MM.1S (cell line): ENCODE measurements around the gene SH3BGRL3.

Experiments
- DNase-seq: peaks from one replicate; pipeline ENCODE4 v3.0.0-alpha.2; 2015
- H2AFZ ChIP-seq: fragments of 300-600 bp; sonication (generic); 2 replicates; pipeline ENCODE4 v1.6.0; 2016; ENCODE audit warnings: antibody characterized with exemption, low read length
- H3F3A ChIP-seq: fragments of 300-600 bp; sonication (generic); 2 replicates; pipeline ENCODE4 v1.6.1; 2016; ENCODE audit warnings: mild to moderate bottlenecking, antibody characterized with exemption, low read length, moderate library complexity, mixed read lengths; ENCODE audit not compliant: insufficient read depth
- H3K27ac ChIP-seq: fragments of 300-600 bp; sonication (generic); 2 replicates; pipeline ENCODE4 v1.5.1; 2016; ENCODE audit warnings: mild to moderate bottlenecking, low read length
- H3K27me3 ChIP-seq: fragments of 300-600 bp; sonication (generic); replicated peaks from 2 replicates; pipeline ENCODE4 v1.6.0; 2016; ENCODE audit warnings: low read length; ENCODE audit not compliant: insufficient read depth
- H3K36me3 ChIP-seq: fragments of 300-600 bp; sonication (generic); replicated peaks from 2 replicates; pipeline ENCODE4 v1.6.1; 2016; ENCODE audit warnings: mild to moderate bottlenecking, low read length, mixed read lengths; ENCODE audit not compliant: insufficient read depth
- H3K4me1 ChIP-seq: fragments of 300-600 bp; sonication (generic); 2 replicates; pipeline ENCODE4 v1.6.1; 2016; ENCODE audit warnings: low read length, mixed read lengths
- H3K4me2 ChIP-seq: fragments of 300-600 bp; sonication (generic); 2 replicates; pipeline ENCODE4 v1.6.0; 2016; ENCODE audit warnings: low read depth, low read length
- H3K4me3 ChIP-seq: fragments of 300-600 bp; sonication (generic); 2 replicates; pipeline ENCODE4 v1.5.1; 2016; ENCODE audit warnings: low read length, mixed read lengths
- H3K79me2 ChIP-seq: fragments of 300-600 bp; sonication (generic); 2 replicates; pipeline ENCODE4 v1.6.1; 2016; ENCODE audit warnings: mixed run types, low read length, mixed read lengths
- H3K9ac ChIP-seq: fragments of 300-600 bp; sonication (generic); 2 replicates; pipeline ENCODE4 v1.6.1; 2016; ENCODE audit warnings: low read length, mixed read lengths
- H3K9me2 ChIP-seq: fragments of 300-600 bp; sonication (generic); replicated peaks from 2 replicates; pipeline ENCODE4 v1.6.1; 2016; ENCODE audit warnings: mild to moderate bottlenecking, low read length, mixed read lengths; ENCODE audit not compliant: insufficient read depth
- H3K9me3 ChIP-seq: fragments of 300-600 bp; sonication (generic); replicated peaks from 2 replicates; pipeline ENCODE4 v1.6.1; 2016; ENCODE audit warnings: mild to moderate bottlenecking, low read length, mixed read lengths; ENCODE audit not compliant: insufficient read depth
- H4K20me1 ChIP-seq: fragments of 300-600 bp; sonication (generic); 2 replicates; pipeline ENCODE4 v1.6.1; 2016; ENCODE audit warnings: mild to moderate bottlenecking, low read length, moderate library complexity, mixed read lengths; ENCODE audit not compliant: insufficient read depth
- EZH2 ChIP-seq: fragments of 300-600 bp; sonication (generic); optimal IDR thresholded peaks from 2 replicates; pipeline ENCODE3; 2017; ENCODE audit warnings: low read depth, mild to moderate bottlenecking, antibody characterized with exemption, low read length, mixed read lengths
- EZH2phosphoT487 ChIP-seq: fragments of 300-600 bp; sonication (generic); IDR thresholded peaks from 2 replicates; pipeline ENCODE4 v1.6.1; 2018; ENCODE audit warnings: antibody characterized with exemption, low read length
- TF ChIP-seq, protein P1 (sequence below): fragments of 300-600 bp; sonication (generic); IDR thresholded peaks from 2 replicates; pipeline ENCODE4 v1.5.1; 2016; ENCODE audit warnings: antibody characterized with exemption, low read length, mixed read lengths

Gene SH3BGRL3

DNA sequence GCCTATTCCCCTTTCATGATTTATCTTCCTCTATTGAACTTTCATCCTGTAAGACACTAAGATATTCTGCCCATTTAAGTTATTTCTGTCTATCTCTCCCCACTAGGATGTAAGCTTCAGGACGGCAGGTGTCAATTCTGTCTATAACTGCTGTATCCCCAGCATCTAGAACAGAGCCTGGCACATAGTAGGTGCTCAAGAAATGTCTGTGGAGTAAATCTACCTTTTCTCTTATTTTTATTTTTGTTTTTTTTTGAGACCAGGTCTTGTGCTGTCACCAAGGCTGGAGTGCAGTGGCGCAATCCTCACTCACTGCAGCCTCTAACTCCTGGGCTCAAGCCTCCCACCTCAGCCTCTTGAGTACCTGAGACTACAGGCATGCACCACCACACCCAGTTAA, 43.5 kb downstream of the SH3BGRL3 start:
- Histone ChIP-seq H3K9me2 (no peaks in the 10 kb centered on the region), H3K4me1 (peaks cover 4% of the 10 kb centered on the region), H3K9ac (no peak overlapping the region), H3F3A (no peaks in the 10 kb centered on the region), H2AFZ (no peak overlapping the region), H4K20me1 (no peaks in the 10 kb centered on the region), H3K36me3 (no peaks in the 10 kb centered on the region), H3K27me3 (no peaks in the 10 kb centered on the region), H3K9me3 (no peaks in the 10 kb centered on the region), H3K27ac (no peak overlapping the region), H3K4me3 (no peak overlapping the region), H3K79me2 (no peaks in the 10 kb centered on the region), H3K4me2 (no peak overlapping the region)
- DNase-seq = no peak
- TF ChIP-seq EZH2 (no peak), EZH2phosphoT487 (no peak)
- TF ChIP-seq, protein P1, sequence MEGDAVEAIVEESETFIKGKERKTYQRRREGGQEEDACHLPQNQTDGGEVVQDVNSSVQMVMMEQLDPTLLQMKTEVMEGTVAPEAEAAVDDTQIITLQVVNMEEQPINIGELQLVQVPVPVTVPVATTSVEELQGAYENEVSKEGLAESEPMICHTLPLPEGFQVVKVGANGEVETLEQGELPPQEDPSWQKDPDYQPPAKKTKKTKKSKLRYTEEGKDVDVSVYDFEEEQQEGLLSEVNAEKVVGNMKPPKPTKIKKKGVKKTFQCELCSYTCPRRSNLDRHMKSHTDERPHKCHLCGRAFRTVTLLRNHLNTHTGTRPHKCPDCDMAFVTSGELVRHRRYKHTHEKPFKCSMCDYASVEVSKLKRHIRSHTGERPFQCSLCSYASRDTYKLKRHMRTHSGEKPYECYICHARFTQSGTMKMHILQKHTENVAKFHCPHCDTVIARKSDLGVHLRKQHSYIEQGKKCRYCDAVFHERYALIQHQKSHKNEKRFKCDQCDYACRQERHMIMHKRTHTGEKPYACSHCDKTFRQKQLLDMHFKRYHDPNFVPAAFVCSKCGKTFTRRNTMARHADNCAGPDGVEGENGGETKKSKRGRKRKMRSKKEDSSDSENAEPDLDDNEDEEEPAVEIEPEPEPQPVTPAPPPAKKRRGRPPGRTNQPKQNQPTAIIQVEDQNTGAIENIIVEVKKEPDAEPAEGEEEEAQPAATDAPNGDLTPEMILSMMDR = no peak

DNA sequence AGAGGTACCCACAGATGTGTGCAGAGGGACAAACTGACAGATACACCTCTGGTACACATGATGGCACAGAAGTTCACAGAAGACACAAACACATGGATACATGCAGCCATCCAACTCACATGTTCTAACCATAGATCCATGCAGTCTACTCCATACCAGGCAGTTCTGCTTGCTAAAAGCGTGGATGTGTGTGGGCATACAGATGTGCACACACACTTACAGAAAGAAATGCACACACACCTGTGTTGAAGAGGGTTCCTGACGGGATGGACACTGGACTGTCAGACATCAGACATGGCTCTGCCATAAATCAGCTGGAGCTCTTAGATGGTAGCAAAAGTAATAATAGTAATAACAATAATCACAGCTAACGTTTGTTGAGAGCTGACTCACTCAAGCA, 44.7 kb downstream of the SH3BGRL3 start:
- TF ChIP-seq EZH2 (no peak), EZH2phosphoT487 (no peak)
- TF ChIP-seq, protein P1 = no peak
- Histone ChIP-seq H3K9ac (no peak overlapping the region), H3K4me3 (no peak overlapping the region), H3K9me2 (no peaks in the 10 kb centered on the region), H4K20me1 (no peaks in the 10 kb centered on the region), H3K4me1 (peaks cover 4% of the 10 kb centered on the region), H3K36me3 (no peaks in the 10 kb centered on the region), H3K27ac (no peak overlapping the region), H3K9me3 (no peaks in the 10 kb centered on the region), H3K79me2 (no peaks in the 10 kb centered on the region), H3F3A (no peaks in the 10 kb centered on the region), H3K27me3 (no peaks in the 10 kb centered on the region), H3K4me2 (no peak overlapping the region), H2AFZ (no peak overlapping the region)
- no peak for DNase-seq

DNA sequence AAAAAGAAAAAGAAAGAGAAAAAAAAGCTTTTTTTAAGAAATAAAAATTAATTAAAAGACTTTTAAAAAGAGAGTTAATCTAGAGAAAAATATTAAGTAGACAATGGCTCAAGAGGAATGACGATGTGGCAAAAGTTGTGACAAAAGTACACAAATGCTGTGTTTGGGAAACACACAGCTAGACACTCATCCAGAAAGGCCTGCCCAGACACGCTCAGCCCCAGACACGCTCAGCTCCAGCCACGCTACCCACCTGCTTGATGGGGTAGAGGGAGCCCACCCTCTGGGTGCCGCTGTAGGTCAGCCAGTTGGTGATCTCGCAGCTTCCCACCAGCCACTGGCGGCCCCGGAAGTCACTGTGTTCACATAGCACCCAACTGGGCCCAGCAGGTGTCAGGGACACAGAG, 48.1 kb downstream of the SH3BGRL3 start:
- no peaks in the 10 kb centered on the region for H3K4me1 ChIP-seq
- no peak overlapping the region for H3K9ac ChIP-seq
- H2AFZ ChIP-seq = no peak overlapping the region
- no peak for DNase-seq
- H4K20me1 ChIP-seq = no peaks in the 10 kb centered on the region
- H3K9me2 ChIP-seq = no peaks in the 10 kb centered on the region
- no peaks in the 10 kb centered on the region for H3F3A ChIP-seq
- no peaks in the 10 kb centered on the region for H3K79me2 ChIP-seq
- no peak overlapping the region for H3K4me3 ChIP-seq
- H3K27ac ChIP-seq = no peak overlapping the region
- H3K36me3 ChIP-seq = no peaks in the 10 kb centered on the region
- no peaks in the 10 kb centered on the region for H3K27me3 ChIP-seq
- no peak overlapping the region for H3K4me2 ChIP-seq
- no peaks in the 10 kb centered on the region for H3K9me3 ChIP-seq
- TF ChIP-seq EZH2phosphoT487 (no peak), EZH2 (no peak)
- TF ChIP-seq, protein P1 = no peak
